ENCODE results near the gene FRMPD2. TPM values are rescaled to one million over a fixed set of nuclear protein-coding genes. Genes with fewer than 3 reads are reported as not detected.

The FRMPD2 gene
- total and polyA plus RNA-seq, 2 of the 4 experiments (the other 2 are of a cell fraction): 0.18 TPM; not detected in 1

DNA sequence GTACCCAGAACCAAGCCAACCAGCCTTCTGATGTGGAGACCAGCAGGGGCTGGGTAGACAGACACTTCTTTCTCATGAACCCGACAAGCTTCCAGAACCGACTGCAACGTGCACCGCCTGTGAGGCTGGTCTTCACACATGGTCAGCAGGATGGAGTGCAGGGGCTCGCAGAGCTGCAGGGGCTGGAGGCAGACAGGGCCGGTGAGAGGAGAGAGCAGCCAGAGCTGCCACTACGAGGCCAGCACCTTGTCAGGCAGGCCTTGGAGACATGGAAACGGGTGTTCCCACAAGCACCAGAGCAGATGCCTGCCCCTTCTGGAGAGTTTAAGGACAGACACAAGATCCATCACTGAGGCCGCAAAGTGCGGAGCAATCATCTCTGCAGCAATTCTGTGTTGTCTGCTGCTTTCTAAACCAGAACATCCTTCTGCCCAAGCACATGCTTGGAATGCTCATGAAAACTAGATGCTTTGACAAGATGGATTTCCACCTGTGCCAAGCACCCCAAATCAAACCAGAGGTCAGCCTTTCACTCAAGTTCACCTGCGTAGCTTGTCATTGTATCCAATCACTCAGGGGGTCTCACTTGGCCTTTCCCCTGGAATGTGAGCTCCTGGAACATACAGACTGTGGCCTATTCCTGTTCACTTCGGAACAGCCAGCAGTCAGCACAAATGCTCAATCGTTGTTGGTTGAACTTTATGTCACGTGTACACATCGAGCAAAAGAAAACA, 32.2 kb downstream of the FRMPD2 start:
- Histone ChIP-seq H3K79me1 (ENCODE audit: low read depth in 1 of 2, low read length in 2 of 2) (no peaks in the 10 kb centered on the region), H2BK20ac (ENCODE audit: low read depth, low read length) (no peak overlapping the region), H3K27ac (ENCODE audit: insufficient read depth, low read length) (no peak overlapping the region), H2BK120ac (ENCODE audit: low read depth, low read length) (no peak overlapping the region), H4K91ac (ENCODE audit: insufficient read depth, low read depth, low read length) (no peak overlapping the region), H2AK9ac (replicated peaks; ENCODE audit: low read depth, low read length, poor library complexity) (no peak overlapping the region), H3K9me1 (ENCODE audit: insufficient read depth, low read length) (no peaks in the 10 kb centered on the region), H4K5ac (ENCODE audit: low read depth, low read length) (no peak overlapping the region), H3K9me3 (ENCODE audit: control insufficient read depth, insufficient read depth, low read length) (no peaks in the 10 kb centered on the region), H3K36me3 (ENCODE audit: control insufficient read depth, insufficient read depth, low read length) (no peaks in the 10 kb centered on the region), H4K8ac (ENCODE audit: low read depth in 2 of 2, low read length in 2 of 2) (no peak overlapping the region), H3K14ac (replicated peaks; ENCODE audit: low read depth, low read length) (no peak overlapping the region), H3K56ac (ENCODE audit: extremely low read depth, insufficient read depth, low read length) (no peak overlapping the region), H4K20me1 (ENCODE audit: insufficient read depth, low read length) (no peaks in the 10 kb centered on the region), H3K9ac (ENCODE audit: low read depth, low read length) (no peak overlapping the region), H3K23ac (ENCODE audit: low read depth, low read length) (no peak overlapping the region), H3K4me1 (ENCODE audit: control insufficient read depth, insufficient read depth, low read length) (no peaks in the 10 kb centered on the region), H3K4ac (ENCODE audit: low read depth, low read length) (no peak overlapping the region), H3K4me2 (ENCODE audit: low read depth, low read length) (no peak overlapping the region), H3K18ac (ENCODE audit: low read depth, low read length) (no peak overlapping the region), H2BK5ac (ENCODE audit: low read depth, low read length, poor library complexity, severe bottlenecking) (no peak overlapping the region), H3K4me3 (ENCODE audit: insufficient read depth, low read depth, low read length) (no peak overlapping the region), H2AFZ (replicated peaks; ENCODE audit: low read length, poor library complexity) (no peak overlapping the region), H2BK15ac (ENCODE audit: low read depth, low read length) (no peak overlapping the region), H3K27me3 (ENCODE audit: control insufficient read depth, insufficient read depth, low read length) (peaks cover 35% of the 10 kb centered on the region), H2AK5ac (ENCODE audit: low read depth, low read length) (no peak overlapping the region)
- ChIA-PET POLR2A (ENCODE audit: unreplicated experiment) (no interaction called here), CTCF (no interaction called here)
- DNase-seq (no peak), ATAC-seq (ENCODE audit: low read depth) (no peak)
- BruUV-seq (replicated peaks): no TSS peak
- intact Hi-C loops (cut with micrococcal nuclease) (no loop called here), in situ Hi-C loops (cut with MboI; ENCODE audit: low sequenced_read_pairs) (no loop called here), dilution Hi-C loops (cut with HindIII; ENCODE audit: low sequenced_read_pairs, unreplicated experiment) (no loop called here)
- 54% methylated on average over 10 of the region's 15 CpGs; no CpG with 5 or more reads in 1 of the 2 experiments for WGBS, 2 experiments (ENCODE audit: extremely low coverage in 2 of 2, insufficient read length in 1 of 2)
- TF ChIP-seq, protein P1, sequence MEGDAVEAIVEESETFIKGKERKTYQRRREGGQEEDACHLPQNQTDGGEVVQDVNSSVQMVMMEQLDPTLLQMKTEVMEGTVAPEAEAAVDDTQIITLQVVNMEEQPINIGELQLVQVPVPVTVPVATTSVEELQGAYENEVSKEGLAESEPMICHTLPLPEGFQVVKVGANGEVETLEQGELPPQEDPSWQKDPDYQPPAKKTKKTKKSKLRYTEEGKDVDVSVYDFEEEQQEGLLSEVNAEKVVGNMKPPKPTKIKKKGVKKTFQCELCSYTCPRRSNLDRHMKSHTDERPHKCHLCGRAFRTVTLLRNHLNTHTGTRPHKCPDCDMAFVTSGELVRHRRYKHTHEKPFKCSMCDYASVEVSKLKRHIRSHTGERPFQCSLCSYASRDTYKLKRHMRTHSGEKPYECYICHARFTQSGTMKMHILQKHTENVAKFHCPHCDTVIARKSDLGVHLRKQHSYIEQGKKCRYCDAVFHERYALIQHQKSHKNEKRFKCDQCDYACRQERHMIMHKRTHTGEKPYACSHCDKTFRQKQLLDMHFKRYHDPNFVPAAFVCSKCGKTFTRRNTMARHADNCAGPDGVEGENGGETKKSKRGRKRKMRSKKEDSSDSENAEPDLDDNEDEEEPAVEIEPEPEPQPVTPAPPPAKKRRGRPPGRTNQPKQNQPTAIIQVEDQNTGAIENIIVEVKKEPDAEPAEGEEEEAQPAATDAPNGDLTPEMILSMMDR (conservative IDR thresholded peaks at IDR 0.05; ENCODE audit: low read depth, low read length): no peak
- TF ChIP-seq POLR2A (IDR thresholded peaks at IDR 0.05; ENCODE audit: low read depth, low read length): no peak
- no peak for TF ChIP-seq CHD1 (IDR thresholded peaks at IDR 0.05; ENCODE audit: low read depth, low read length)
- TF ChIP-seq BHLHE40 (IDR thresholded peaks at IDR 0.05; ENCODE audit: low read depth, low read length): no peak
